Measurements from ENCODE around the gene RAB5B.

- TF ChIP-seq CTCF (optimal IDR thresholded peaks at IDR 0.05 in 1 of 3, IDR thresholded peaks at IDR 0.05 in 1 of 3, conservative IDR thresholded peaks at IDR 0.05 in 1 of 3; ENCODE audit: extremely low read depth in 1 of 3, insufficient read depth in 2 of 3, low read length in 3 of 3) = no peak
- TF ChIP-seq EZH2 (IDR thresholded peaks at IDR 0.05; ENCODE audit: low read length) = no peak
Observed at GRCh38 chr12:55983232-55983842, 9.5 kb downstream of the RAB5B start.

Measured in keratinocyte (primary cell).